GM19372 (cell line): ENCODE measurements around the gene ATG2B.
"Not testable (repeated sequence)": the region's sequence is repeated elsewhere in the genome, so short reads cannot be mapped to it uniquely, and the experiment has no call there.

Experiments used
- ATAC-seq: cut with Tn5 transposase; IDR thresholded peaks from one replicate; pipeline ENCODE4 v1.9.1; 2021; ENCODE audit warnings: mild to moderate bottlenecking, low read depth, moderate library complexity; ENCODE audit not compliant: unreplicated experiment

The ATG2B gene

GRCh38 chr14:96255501-96256366, 107.4 kb downstream of the ATG2B start, which contains the start of gene BDKRB1:
Gene BDKRB1 (plus strand): TSS chr14:96256210. CDS start chr14:96263683, 7,473 bp downstream.
- no peak for ATAC-seq

- no peak for ATAC-seq
These were observed 108.5 kb downstream of the ATG2B start for GRCh38 chr14:96254687-96255086.

- no peak for ATAC-seq
These were observed 110.1 kb downstream of the ATG2B start for GRCh38 chr14:96252999-96253539.

DNA sequence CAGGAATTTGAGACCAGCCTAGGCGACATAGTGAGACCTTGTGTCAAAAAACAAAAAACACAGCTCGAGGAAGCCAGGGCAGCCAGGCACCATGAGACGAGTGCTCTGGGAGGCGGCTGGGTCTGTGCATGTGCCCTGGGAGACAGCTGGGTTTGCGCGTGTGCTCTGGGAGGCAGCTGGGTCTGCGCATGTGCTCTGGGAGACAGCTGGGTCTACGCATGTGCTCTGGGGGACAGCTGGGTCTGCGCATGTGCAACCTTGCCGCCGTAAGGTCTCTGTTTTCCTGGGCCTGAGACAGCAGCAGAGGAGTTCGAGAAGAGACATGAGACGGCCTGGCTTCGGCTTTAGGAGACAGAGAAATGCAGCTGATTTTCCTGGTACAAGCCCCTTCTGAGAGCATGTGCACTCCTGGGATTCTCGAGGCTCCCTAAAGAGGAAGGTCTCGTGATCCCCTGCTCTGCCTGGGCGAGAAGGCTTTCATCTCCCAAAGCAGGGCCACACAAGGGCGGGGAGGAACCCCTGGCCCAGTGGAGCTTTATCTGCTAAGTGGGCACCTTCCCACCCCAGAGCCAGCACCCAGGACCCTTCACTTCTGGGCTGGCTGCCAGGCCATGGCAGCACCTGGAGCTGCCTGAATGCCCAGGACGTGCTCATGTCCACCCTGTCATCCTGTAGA, 110.7 kb downstream of the ATG2B start:
- ATAC-seq = no peak

GRCh38 chr14:96251656-96252155, 111.4 kb downstream of the ATG2B start:
- ATAC-seq = no peak

DNA sequence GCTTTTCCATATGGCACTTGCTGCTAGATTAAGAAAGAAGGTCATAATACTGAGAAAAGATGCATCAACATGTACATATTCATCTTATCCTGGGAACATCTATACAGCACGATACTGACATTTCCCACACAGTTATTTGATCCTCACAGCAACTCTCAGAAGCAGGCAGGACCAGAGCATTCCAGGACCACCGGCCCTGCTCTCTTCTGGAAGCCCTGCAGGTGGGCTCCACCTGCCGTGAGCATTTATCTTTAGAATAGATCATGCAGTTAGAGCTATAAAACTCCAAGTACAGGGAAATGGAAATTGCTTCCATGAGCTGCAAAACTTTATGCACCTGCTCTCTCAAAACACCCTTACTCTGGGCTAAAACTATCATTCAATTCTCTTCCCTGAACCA, 112.7 kb downstream of the ATG2B start:
- ATAC-seq = no peak

GRCh38 chr14:96249029-96249428, 114.1 kb downstream of the ATG2B start:
- ATAC-seq = no peak

- ATAC-seq = no peak
These were observed 116.1 kb downstream of the ATG2B start for GRCh38 chr14:96247031-96247430.

DNA sequence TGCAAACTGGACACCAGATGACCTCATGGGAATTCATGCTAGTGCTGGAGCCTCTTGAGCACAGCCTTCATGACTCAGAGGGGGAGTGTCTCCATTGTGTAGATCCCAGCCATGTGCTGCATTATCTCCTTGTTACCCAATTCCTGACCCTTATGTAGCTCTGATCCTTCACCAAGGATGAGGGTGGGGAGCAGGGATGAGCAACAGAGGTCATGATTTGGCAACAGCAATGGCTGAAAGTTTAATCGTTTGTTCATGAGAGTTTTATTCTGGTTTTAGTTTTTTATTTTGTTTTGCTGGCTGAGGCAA, 116.6 kb downstream of the ATG2B start:
- ATAC-seq = no peak

- no peak for ATAC-seq
These were observed 117.2 kb downstream of the ATG2B start for GRCh38 chr14:96245710-96246538.

GRCh38 chr14:96245074-96245473, 118.1 kb downstream of the ATG2B start:
- not testable (repeated sequence) for ATAC-seq

- ATAC-seq = no peak
These were observed 119.4 kb downstream of the ATG2B start for GRCh38 chr14:96243785-96244184.

GRCh38 chr14:96242126-96242525, 121.0 kb downstream of the ATG2B start:
- no peak for ATAC-seq

DNA sequence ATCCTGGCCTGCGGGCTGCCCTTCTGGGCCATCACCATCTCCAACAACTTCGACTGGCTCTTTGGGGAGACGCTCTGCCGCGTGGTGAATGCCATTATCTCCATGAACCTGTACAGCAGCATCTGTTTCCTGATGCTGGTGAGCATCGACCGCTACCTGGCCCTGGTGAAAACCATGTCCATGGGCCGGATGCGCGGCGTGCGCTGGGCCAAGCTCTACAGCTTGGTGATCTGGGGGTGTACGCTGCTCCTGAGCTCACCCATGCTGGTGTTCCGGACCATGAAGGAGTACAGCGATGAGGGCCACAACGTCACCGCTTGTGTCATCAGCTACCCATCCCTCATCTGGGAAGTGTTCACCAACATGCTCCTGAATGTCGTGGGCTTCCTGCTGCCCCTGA, 122.5 kb downstream of the ATG2B start:
- no peak for ATAC-seq

GRCh38 chr14:96239711-96240141, 123.4 kb downstream of the ATG2B start:
- ATAC-seq = no peak

DNA sequence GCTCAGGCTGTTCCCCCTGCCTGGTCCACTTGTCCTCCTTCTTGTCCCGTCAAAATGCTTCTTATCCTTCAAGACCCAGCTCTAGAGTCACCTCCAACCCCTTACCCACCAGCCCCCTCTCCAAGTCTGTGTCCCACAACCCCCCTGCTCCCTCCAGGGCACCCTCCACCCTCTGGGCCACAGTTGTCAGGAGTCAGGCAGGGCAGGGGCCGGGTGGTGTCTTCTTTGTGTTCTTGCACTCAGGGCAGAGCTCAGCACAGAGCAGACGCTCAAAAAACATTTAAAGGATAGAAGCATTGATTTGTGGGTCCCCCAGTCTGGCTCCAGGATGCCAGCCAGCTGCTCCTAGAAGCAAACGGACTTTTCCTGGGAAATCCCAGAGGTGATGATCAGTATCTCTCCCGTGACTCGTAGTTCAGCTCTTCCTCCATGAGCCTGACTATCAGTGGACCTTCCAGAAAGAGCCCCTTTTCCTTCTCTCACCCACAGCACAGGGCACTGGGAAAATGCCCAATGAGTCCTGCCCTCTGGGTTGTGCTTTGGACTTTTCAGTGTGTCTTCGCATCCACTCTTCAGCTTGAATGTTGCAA, 124.4 kb downstream of the ATG2B start:
- no peak for ATAC-seq

DNA sequence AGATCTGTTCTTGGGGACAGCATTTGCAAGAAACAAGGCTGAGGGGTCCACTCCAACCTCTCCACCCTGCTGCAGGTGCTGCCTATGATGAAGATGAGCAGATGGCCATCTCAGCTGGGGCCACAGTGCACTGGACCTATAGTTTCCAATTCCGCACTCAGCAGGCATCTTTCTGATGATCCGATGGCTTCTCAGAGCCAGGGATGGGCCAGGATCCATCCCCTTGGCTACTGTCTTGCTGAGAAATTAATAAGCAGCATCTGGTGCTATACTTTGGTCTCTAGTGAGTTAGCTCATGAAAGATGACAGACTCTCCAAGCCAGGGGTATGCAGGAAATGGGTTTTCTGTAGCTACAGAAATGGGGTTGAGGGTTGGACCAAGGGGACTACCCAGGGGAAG, 125.5 kb downstream of the ATG2B start:
- no peak for ATAC-seq

- no peak for ATAC-seq
These were observed 127.7 kb downstream of the ATG2B start for GRCh38 chr14:96235426-96235825.

DNA sequence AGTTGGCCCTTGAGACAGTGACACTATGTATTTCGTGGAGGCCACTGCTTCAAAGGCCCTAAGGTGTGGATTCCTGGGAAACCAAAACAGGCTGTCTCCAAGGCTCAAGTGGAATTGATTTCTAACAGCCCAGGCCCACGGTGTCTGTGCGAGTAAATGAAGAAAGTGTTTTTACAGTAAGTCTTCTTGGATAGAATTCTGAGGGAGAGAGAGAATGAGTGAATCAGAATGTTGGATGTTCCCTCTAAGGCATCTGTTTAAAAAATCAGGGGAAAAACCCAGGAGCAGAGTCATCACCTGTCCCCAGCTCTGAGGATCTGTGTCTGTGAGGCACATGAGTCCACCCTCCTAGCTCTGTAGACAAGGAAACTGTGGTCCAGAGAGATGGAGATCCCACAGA, 129.5 kb downstream of the ATG2B start:
- no peak for ATAC-seq

DNA sequence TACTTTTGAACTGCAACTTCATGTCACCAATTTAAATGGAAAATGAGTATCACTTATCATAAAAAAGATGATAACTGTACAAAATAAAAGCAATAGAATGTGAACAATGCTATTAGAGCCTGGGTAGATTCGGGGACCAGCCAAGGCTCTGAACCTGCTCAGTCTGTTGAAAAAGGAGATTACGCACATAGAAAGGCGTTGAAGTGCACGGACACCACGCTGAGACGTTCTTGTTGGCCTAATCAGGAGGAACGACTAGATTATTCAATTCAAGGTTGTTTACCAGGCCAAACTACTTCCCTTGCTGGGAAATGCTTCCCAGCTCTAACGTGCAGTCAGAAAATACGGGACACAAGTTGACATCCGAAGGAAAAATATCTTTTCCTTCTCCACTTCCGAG, 130.6 kb downstream of the ATG2B start:
- ATAC-seq = no peak
